HCT116 (cell line): ENCODE data around the gene FHOD3. TPM values are rescaled to one million over a fixed set of nuclear protein-coding genes. Genes with fewer than 3 reads are reported as not detected.

ENCODE experiments used
- ATAC-seq: fragments of 200-7000 bp; cut with Tn5 transposase; 2 replicates; pipeline ENCODE4 v1.9.1; 2020; ENCODE audit warnings: mild to moderate bottlenecking, moderate library complexity
- BruUV-seq: library from RNA; stranded (reverse); fragments of 400-500 nt; replicated peaks from 2 replicates; lab custom pipeline; 2021; lab: Mats Ljungman, UMichigan
- CTCF ChIA-PET: fragments of 300-600 bp; sonication (Branson Sonifier 250); formaldehyde crosslinking; loops from one replicate; lab custom pipeline; 2021; ENCODE audit warnings: antibody characterized with exemption; lab: Charles Lee
- POLR2A ChIA-PET: fragments of 300-600, 350-600 bp; sonication (Branson Sonifier 250); formaldehyde crosslinking; loops from one replicate; lab custom pipeline; 2021; ENCODE audit warnings: antibody characterized with exemption; lab: Charles Lee
- RAD21 ChIA-PET, 2 experiments: fragments of 300-600 bp; sonication (Branson Sonifier 250); formaldehyde crosslinking; loops; one replicate each; lab custom pipeline; 2023; ENCODE audit warnings: low total read pairs in 2 of 2; ENCODE audit not compliant: uncharacterized antibody in 2 of 2, unreplicated experiment in 2 of 2, low non-redundant PET in 1 of 2; lab: Charles Lee
- DNase-seq: peaks from one replicate; pipeline ENCODE4 v3.0.0-alpha.2; 2010; ENCODE audit warnings: low read depth, low spot score
- H2AFZ ChIP-seq: fragments of 200-600 bp; shearing (Covaris generic), sonication (generic); 2 replicates; pipeline ENCODE4 v1.6.1; 2017; ENCODE audit warnings: low read depth, mixed run types, mixed read lengths, antibody characterized with exemption, low read length; ENCODE audit not compliant: poor library complexity, severe bottlenecking
- H3K27ac ChIP-seq: 2 replicates; pipeline ENCODE4 v1.5.1; 2012; ENCODE audit warnings: low read depth, low read length
- H3K27me3 ChIP-seq: fragments of 200-600 bp; sonication (generic); 2 replicates; pipeline ENCODE4 v1.6.1; 2016; ENCODE audit warnings: mixed run types, low read length, mixed read lengths; ENCODE audit not compliant: insufficient read depth
- H3K36me3 ChIP-seq, 2 experiments: fragments of 200-500 bp in 1 of 2; fragments of 200-600 bp in 1 of 2; sonication (Bioruptor generic) in 1 of 2; sonication (generic) in 1 of 2; 2 replicates each; pipeline versions ENCODE4 v1.5.1 to v1.6.1; 2014 to 2016; ENCODE audit warnings: low read length in 2 of 2, inconsistent platforms in 1 of 2, mixed read lengths in 1 of 2, mixed run types in 1 of 2; ENCODE audit not compliant: insufficient read depth in 2 of 2, control insufficient read depth in 1 of 2
- H3K4me1 ChIP-seq, 2 experiments: fragments of 200-600 bp in 1 of 2; sonication (generic) in 1 of 2; 2 replicates each; pipeline versions ENCODE4 v1.5.1 to v1.6.1; 2012 to 2017; ENCODE audit warnings: low read length in 2 of 2, inconsistent platforms in 1 of 2, mild to moderate bottlenecking in 1 of 2, mixed read lengths in 1 of 2, mixed run types in 1 of 2, moderate library complexity in 1 of 2; ENCODE audit not compliant: insufficient read depth in 2 of 2, control insufficient read depth in 1 of 2
- H3K4me2 ChIP-seq: fragments of 200-600 bp; sonication (generic); 2 replicates; pipeline ENCODE4 v1.6.1; 2017; ENCODE audit warnings: mixed run types, low read length, mixed read lengths
- H3K4me3 ChIP-seq, 2 experiments: fragments of 200-600 bp in 1 of 2; sonication (generic) in 1 of 2; replicated peaks in 1 of 2; 2 replicates each; pipeline ENCODE4 v1.5.1; 2011 to 2016; ENCODE audit warnings: low read length in 2 of 2, control low read depth in 1 of 2, low read depth in 1 of 2, mild to moderate bottlenecking in 1 of 2, mixed read lengths in 1 of 2, mixed run types in 1 of 2
- H3K79me2 ChIP-seq: fragments of 200-600 bp; sonication (generic); 2 replicates; pipeline ENCODE4 v1.6.1; 2017; ENCODE audit warnings: mild to moderate bottlenecking, mixed run types, low read length, moderate library complexity, mixed read lengths; ENCODE audit not compliant: insufficient read depth
- H3K9ac ChIP-seq: fragments of 200-600 bp; sonication (generic); 2 replicates; pipeline ENCODE4 v1.6.1; 2016; ENCODE audit warnings: low read length, mixed read lengths
- H3K9me2 ChIP-seq: fragments of 200-600 bp; sonication (generic), shearing (Covaris generic); 2 replicates; pipeline ENCODE4 v1.6.1; 2017; ENCODE audit warnings: mixed run types, mild to moderate bottlenecking, moderate library complexity; ENCODE audit not compliant: insufficient read depth
- H3K9me3 ChIP-seq, 2 experiments: fragments of 200-500 bp in 1 of 2; fragments of 200-600 bp in 1 of 2; sonication (Bioruptor generic) in 1 of 2; sonication (generic) in 1 of 2; 2 replicates each; pipeline ENCODE4 v1.6.1; 2014 to 2017; ENCODE audit warnings: low read length in 2 of 2, mixed read lengths in 2 of 2, inconsistent platforms in 1 of 2, low read depth in 1 of 2, mild to moderate bottlenecking in 1 of 2, mixed run types in 1 of 2, moderate library complexity in 1 of 2; ENCODE audit not compliant: control insufficient read depth in 1 of 2, insufficient read depth in 1 of 2
- H4K20me1 ChIP-seq: fragments of 200-600 bp; sonication (generic), shearing (Covaris generic); 2 replicates; pipeline ENCODE4 v1.6.1; 2017; ENCODE audit warnings: mixed run types, mild to moderate bottlenecking, moderate library complexity; ENCODE audit not compliant: insufficient read depth
- CBX3 ChIP-seq: IDR thresholded peaks from 2 replicates; pipeline ENCODE4 v1.6.1; 2012; ENCODE audit warnings: low read depth
- CEBPB ChIP-seq: IDR thresholded peaks from 2 replicates; pipeline ENCODE4 v1.6.1; 2012; ENCODE audit warnings: low read depth
- CTCF ChIP-seq, 3 experiments: fragments of 200-600 bp in 1 of 3; sonication (generic) in 1 of 3; IDR thresholded peaks in 2 of 3; conservative IDR thresholded peaks in 1 of 3; 2 replicates each; pipeline ENCODE4 v1.5.1; 2012 to 2017; ENCODE audit warnings: low read depth in 2 of 3, low read length in 2 of 3, antibody characterized with exemption in 1 of 3, borderline replicate concordance in 1 of 3, control low read depth in 1 of 3, mild to moderate bottlenecking in 1 of 3, mixed read lengths in 1 of 3, mixed run types in 1 of 3, moderate library complexity in 1 of 3; ENCODE audit not compliant: insufficient read depth in 1 of 3
- EGR1 ChIP-seq: IDR thresholded peaks from 2 replicates; pipeline ENCODE4 v1.6.1; 2012; ENCODE audit warnings: low read depth
- EZH2 ChIP-seq: fragments of 200-600 bp; sonication (generic); IDR thresholded peaks from 2 replicates; pipeline ENCODE4 v1.6.1; 2017; ENCODE audit warnings: antibody characterized with exemption, mixed run types
- EZH2phosphoT487 ChIP-seq: fragments of 200-600 bp; IDR thresholded peaks from 2 replicates; pipeline ENCODE4 v1.6.1; 2018; ENCODE audit warnings: antibody characterized with exemption, borderline replicate concordance
- FOSL1 ChIP-seq: IDR thresholded peaks from 2 replicates; pipeline ENCODE4 v1.6.1; 2012; ENCODE audit warnings: low read depth
- MAX ChIP-seq: IDR thresholded peaks from 2 replicates; pipeline ENCODE4 v1.6.1; 2012
- POLR2A ChIP-seq: IDR thresholded peaks from 2 replicates; pipeline ENCODE4 v1.7.0; 2011; ENCODE audit warnings: borderline replicate concordance; ENCODE audit not compliant: insufficient read depth, insufficient read length; ENCODE audit errors: extremely low read depth
- POLR2AphosphoS5 ChIP-seq: IDR thresholded peaks from 2 replicates; pipeline ENCODE4 v1.6.1; 2011; ENCODE audit warnings: mild to moderate bottlenecking, low read depth, low read length, moderate library complexity
- RAD21 ChIP-seq: IDR thresholded peaks from 2 replicates; pipeline ENCODE4 v1.6.1; 2012; ENCODE audit warnings: low read depth, mild to moderate bottlenecking
- SIN3A ChIP-seq: IDR thresholded peaks from 2 replicates; pipeline ENCODE4 v1.6.1; 2012; ENCODE audit warnings: low read depth
- SP1 ChIP-seq: IDR thresholded peaks from 2 replicates; pipeline ENCODE4 v1.6.1; 2012; ENCODE audit warnings: low read depth
- SRF ChIP-seq: IDR thresholded peaks from 2 replicates; pipeline ENCODE4 v1.6.1; 2012; ENCODE audit warnings: low read depth
- YY1 ChIP-seq: IDR thresholded peaks from 2 replicates; pipeline ENCODE4 v1.6.1; 2011; ENCODE audit warnings: low read length, low read depth, moderate library complexity, mild to moderate bottlenecking; ENCODE audit not compliant: insufficient replicate concordance; ENCODE audit errors: extremely low read depth
- ZFX ChIP-seq: fragments of 450-650 bp; IDR thresholded peaks from 2 replicates; pipeline ENCODE4 v1.6.1; 2017
- ZNF274 ChIP-seq: fragments of 200-500 bp; sonication (Bioruptor generic); IDR thresholded peaks from 2 replicates; pipeline ENCODE4 v1.6.1; 2014; ENCODE audit warnings: mild to moderate bottlenecking, low read depth, low read length, inconsistent platforms
- intact Hi-C: fragments of 100-400 bp; cut with micrococcal nuclease; formaldehyde crosslinking; loops from 2 replicates; pipeline ENCODE4 v1.10.0; 2022
- total RNA-seq: library from RNA; stranded (reverse); gene quantifications from one replicate; pipeline ENCODE4 v1.2.1, GENCODE V29; 2021; ENCODE audit not compliant: unreplicated experiment
- TF ChIP-seq, protein P1 (sequence below): IDR thresholded peaks from 2 replicates; pipeline ENCODE4 v1.6.1; 2012
- TF ChIP-seq, protein P2 (sequence below): IDR thresholded peaks from 2 replicates; pipeline ENCODE4 v1.6.1; 2011; ENCODE audit warnings: mild to moderate bottlenecking, low read length, moderate library complexity; ENCODE audit not compliant: insufficient replicate concordance; ENCODE audit errors: extremely low read depth

FHOD3 gene
- total RNA-seq, 1 experiment from 2014 or later: 4.0 TPM

DNA sequence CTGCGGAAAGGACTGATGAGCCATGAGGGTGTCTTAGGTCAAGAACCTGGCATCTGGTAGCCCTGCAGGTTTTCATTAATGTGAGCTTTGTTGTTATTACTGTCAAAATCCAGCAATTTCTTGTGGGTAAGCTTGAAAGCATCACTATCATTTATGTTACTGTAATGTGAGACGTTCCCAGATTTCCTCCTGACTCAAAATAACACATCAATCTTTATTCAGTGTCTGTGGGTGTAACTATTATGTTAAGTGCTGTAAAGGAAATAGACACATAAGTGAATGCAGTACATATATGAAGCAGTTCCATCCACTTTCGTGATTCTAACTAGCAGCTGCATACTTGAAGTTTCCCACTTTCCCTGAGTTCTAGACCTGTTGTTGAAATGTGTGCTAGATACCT, 89.8 kb downstream of the FHOD3 start:
- Histone ChIP-seq H4K20me1 (no peaks in the 10 kb centered on the region), H3K9me3 (no peaks in the 10 kb centered on the region), H3K9me2 (no peaks in the 10 kb centered on the region), H3K27me3 (no peaks in the 10 kb centered on the region), H3K9ac (no peak overlapping the region), H3K36me3 (no peaks in the 10 kb centered on the region; a peak in 1 of 4 replicates), H3K4me1 (no peaks in the 10 kb centered on the region), H3K4me3 (no peak overlapping the region), H2AFZ (no peak overlapping the region), H3K4me2 (no peak overlapping the region), H3K27ac (no peak overlapping the region), H3K79me2 (no peaks in the 10 kb centered on the region)
- ChIA-PET RAD21 (no interaction called here), CTCF (no interaction called here), POLR2A (no interaction called here)
- intact Hi-C loops: no loop called here
- TF ChIP-seq SRF (no peak), POLR2AphosphoS5 (no peak), YY1 (no peak), FOSL1 (no peak), POLR2A (no peak), CTCF (IDR thresholded peaks at IDR 0.05 in 2 of 3, conservative IDR thresholded peaks at IDR 0.05 in 1 of 3; ENCODE audit: borderline replicate concordance in 1 of 3, insufficient read depth in 1 of 3, low read depth in 2 of 3, low read length in 2 of 3) (no peak), RAD21 (no peak), SP1 (no peak), EZH2 (no peak), EZH2phosphoT487 (no peak), CEBPB (no peak), EGR1 (no peak), ZNF274 (no peak), ZFX (no peak), SIN3A (no peak), MAX (no peak), CBX3 (no peak)
- TF ChIP-seq, protein P1, sequence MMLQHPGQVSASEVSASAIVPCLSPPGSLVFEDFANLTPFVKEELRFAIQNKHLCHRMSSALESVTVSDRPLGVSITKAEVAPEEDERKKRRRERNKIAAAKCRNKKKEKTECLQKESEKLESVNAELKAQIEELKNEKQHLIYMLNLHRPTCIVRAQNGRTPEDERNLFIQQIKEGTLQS: no peak
- TF ChIP-seq, protein P2, sequence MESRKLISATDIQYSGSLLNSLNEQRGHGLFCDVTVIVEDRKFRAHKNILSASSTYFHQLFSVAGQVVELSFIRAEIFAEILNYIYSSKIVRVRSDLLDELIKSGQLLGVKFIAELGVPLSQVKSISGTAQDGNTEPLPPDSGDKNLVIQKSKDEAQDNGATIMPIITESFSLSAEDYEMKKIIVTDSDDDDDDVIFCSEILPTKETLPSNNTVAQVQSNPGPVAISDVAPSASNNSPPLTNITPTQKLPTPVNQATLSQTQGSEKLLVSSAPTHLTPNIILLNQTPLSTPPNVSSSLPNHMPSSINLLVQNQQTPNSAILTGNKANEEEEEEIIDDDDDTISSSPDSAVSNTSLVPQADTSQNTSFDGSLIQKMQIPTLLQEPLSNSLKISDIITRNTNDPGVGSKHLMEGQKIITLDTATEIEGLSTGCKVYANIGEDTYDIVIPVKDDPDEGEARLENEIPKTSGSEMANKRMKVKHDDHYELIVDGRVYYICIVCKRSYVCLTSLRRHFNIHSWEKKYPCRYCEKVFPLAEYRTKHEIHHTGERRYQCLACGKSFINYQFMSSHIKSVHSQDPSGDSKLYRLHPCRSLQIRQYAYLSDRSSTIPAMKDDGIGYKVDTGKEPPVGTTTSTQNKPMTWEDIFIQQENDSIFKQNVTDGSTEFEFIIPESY: no peak
- ATAC-seq (no peak), DNase-seq (no peak)
- BruUV-seq: no TSS peak
